Heart left ventricle (tissue), 13 donors: ENCODE data around the gene RPLP2.

Source experiments
- CTCF ChIP-seq, 12 donors: fragments of 200-600 bp; sonication (generic) in 4 of 12; IDR thresholded peaks; one replicate each; pipeline versions ENCODE4 v1.5.0 to v1.8.0; 2018 to 2022; ENCODE audit warnings: antibody characterized with exemption in 12 of 12, mild to moderate bottlenecking in 5 of 12
- POLR2A ChIP-seq, 2 donors: fragments of 450-650 bp; IDR thresholded peaks; one replicate each; pipeline ENCODE4 v1.6.1; 2017; ENCODE audit warnings: antibody characterized with exemption in 2 of 2, mild to moderate bottlenecking in 2 of 2, moderate library complexity in 2 of 2
- donor health status: ischemic (EF 13 %, LVEDD 7.1; RV severe dilation, severe dysfunction).
- donor health status: DM: no; HTN: yes; CAD: no.
- donor health status: DM: no; HTN: no; CAD: no.
- donor health status: ischemic (EF 25% LVEDD 6.9; RV normal size, moderate dysfunction).
- donor health status: ischemic (EF 25% LVEDD 5.7; RV mildly dilated, moderate dysfunction).
- donor health status: ischemic (EF 35%, LVEDD 5.7; RV mildly dilated, moderate dysfunction).
- donor health status: nonischemic (EF 11% LVEDD 7.7; RV severe dilation, severe dysfunction).
- donor health status: DM: yes; HTN: yes; CAD: no.
- donor health status: PGD.
- donor health status: ischemic (EF 29% LVEDD 5.4; RV normal size, mild dysfunction).
- donor health status: nonischemic (EF 23%, LVEDD 6.1; RV moderate dilation, normal function).

GRCh38 chr11:771617-772204 is 38.1 kb upstream of the RPLP2 start:
- TF ChIP-seq CTCF (IDR thresholded peaks at IDR 0.05) (no peak), POLR2A (IDR thresholded peaks at IDR 0.05) (no peak)
